K562 (cell line): ENCODE measurements around the gene CCDC9. TPM values are rescaled to one million over a fixed set of nuclear protein-coding genes. Genes with fewer than 3 reads are reported as not detected.

Experiments
- BRF1 ChIP-seq: IDR thresholded peaks from 3 replicates; pipeline ENCODE4 v1.6.1; 2011; ENCODE audit warnings: borderline replicate concordance, mild to moderate bottlenecking; ENCODE audit not compliant: insufficient read length; ENCODE audit errors: extremely low read depth
- KDM5B ChIP-seq: fragments of 200-600 bp; sonication (generic); IDR thresholded peaks from 2 replicates; pipeline ENCODE4 v1.6.1; 2012; ENCODE audit warnings: low read depth, mild to moderate bottlenecking, moderate library complexity, low read length, control low read depth, inconsistent platforms; ENCODE audit not compliant: insufficient replicate concordance
- NEUROD1 ChIP-seq: fragments of 150-350 bp; IDR thresholded peaks from 2 replicates; pipeline ENCODE4 v1.6.1; 2014; ENCODE audit warnings: borderline replicate concordance, low read length, low read depth; ENCODE audit not compliant: partially characterized antibody
- POLR2H ChIP-seq: IDR thresholded peaks from 2 replicates; pipeline ENCODE4 v1.6.1; 2016; ENCODE audit warnings: missing genetic modification characterization, low read depth, mild to moderate bottlenecking, control low read depth, missing compliant biosample characterization, moderate library complexity
- RUNX1 ChIP-seq: sonication (generic); IDR thresholded peaks from 2 replicates; pipeline ENCODE4 v1.6.1; 2016; ENCODE audit warnings: antibody characterized with exemption, low read depth
- SMAD1 ChIP-seq: fragments of 150-350 bp; IDR thresholded peaks from 2 replicates; pipeline ENCODE4 v1.6.1; 2014; ENCODE audit warnings: low read length, low read depth; ENCODE audit not compliant: partially characterized antibody
- TBL1XR1 ChIP-seq, 2 experiments: IDR thresholded peaks; 2 replicates each; pipeline ENCODE4 v1.6.1; 2012; ENCODE audit warnings: improper control_type of control experiment in 2 of 2, low read length in 2 of 2, mild to moderate bottlenecking in 1 of 2
- ZNF431 ChIP-seq: sonication (generic); formaldehyde crosslinking; IDR thresholded peaks from 2 replicates; pipeline ENCODE4 v1.8.0; 2022; ENCODE audit warnings: mild to moderate bottlenecking, missing genetic modification reagents
- ZNF586 ChIP-seq: fragments of 450-650 bp; formaldehyde crosslinking; conservative IDR thresholded peaks from 2 replicates; pipeline ENCODE4 v1.4.0; 2020; ENCODE audit warnings: mild to moderate bottlenecking, moderate library complexity
- ZNF707 ChIP-seq: fragments of 250-450 bp; sonication (Bioruptor Pico); conservative IDR thresholded peaks from 2 replicates; pipeline ENCODE4 v1.8.0; 2022; ENCODE audit warnings: inconsistent platforms, mild to moderate bottlenecking, moderate library complexity
- polyA plus RNA-seq, 8 experiments: library from polyadenylated mRNA; depleted of rRNA in 4 of 8; stranded (reverse) in 5 of 8; unstranded in 3 of 8; fragments of >200 nt; fragmentation: Nextera tagmentation in 2 of 8; fragmentation: Illumina TruSeq in 1 of 8; extraction: Ambion mirVana in 2 of 8; extraction: Trizol in 1 of 8; gene quantifications; 2 replicates each; pipeline versions ENCODE4 v1.2.1 to v1.2.3, GENCODE V29; 2011 to 2014; ENCODE audit warnings: inconsistent platforms in 1 of 8, missing spikeins in 1 of 8
- total RNA-seq, 7 experiments: library from RNA; depleted of rRNA in 6 of 7; stranded (reverse); fragments of >200 nt in 6 of 7; fragmentation: Illumina TruSeq in 2 of 7; extraction: Trizol in 2 of 7; gene quantifications; 2 replicates each; pipeline versions ENCODE4 v1.2.1 to v1.2.3, GENCODE V29; 2011 to 2021; ENCODE audit warnings: low replicate concordance in 1 of 7
- TF ChIP-seq, protein P1 (sequence below), 2 experiments: fragments of 450-650 bp in 1 of 2; sonication (generic) in 1 of 2; formaldehyde crosslinking in 1 of 2; IDR thresholded peaks; 2 replicates each; pipeline versions ENCODE4 v1.7.1 to v1.9.0; 2016 to 2022; ENCODE audit warnings: inconsistent platforms in 1 of 2, mild to moderate bottlenecking in 1 of 2, missing genetic modification reagents in 1 of 2
- TF ChIP-seq, protein P2 (sequence below): fragments of 450-650 bp; IDR thresholded peaks from 2 replicates; pipeline ENCODE4 v1.6.1; 2016; ENCODE audit warnings: missing biosample characterization, missing genetic modification characterization
- TF ChIP-seq, protein P3 (sequence below): fragments of 250-450 bp; sonication (Bioruptor Pico); IDR thresholded peaks from 2 replicates; pipeline ENCODE4 v1.8.0; 2022; ENCODE audit warnings: inconsistent platforms, mild to moderate bottlenecking, moderate library complexity, borderline replicate concordance
- TF ChIP-seq, protein P4 (sequence below): fragments of 250-450 bp; sonication (Bioruptor Pico); IDR thresholded peaks from 2 replicates; pipeline ENCODE4 v1.5.0; 2021

Gene CCDC9
- total and polyA plus RNA-seq, 9 of the 15 experiments (the other 6 are each of a cell fraction or from before 2014, with no cell fraction given), result 0.23 to 38.6 (median 8.4) TPM

DNA sequence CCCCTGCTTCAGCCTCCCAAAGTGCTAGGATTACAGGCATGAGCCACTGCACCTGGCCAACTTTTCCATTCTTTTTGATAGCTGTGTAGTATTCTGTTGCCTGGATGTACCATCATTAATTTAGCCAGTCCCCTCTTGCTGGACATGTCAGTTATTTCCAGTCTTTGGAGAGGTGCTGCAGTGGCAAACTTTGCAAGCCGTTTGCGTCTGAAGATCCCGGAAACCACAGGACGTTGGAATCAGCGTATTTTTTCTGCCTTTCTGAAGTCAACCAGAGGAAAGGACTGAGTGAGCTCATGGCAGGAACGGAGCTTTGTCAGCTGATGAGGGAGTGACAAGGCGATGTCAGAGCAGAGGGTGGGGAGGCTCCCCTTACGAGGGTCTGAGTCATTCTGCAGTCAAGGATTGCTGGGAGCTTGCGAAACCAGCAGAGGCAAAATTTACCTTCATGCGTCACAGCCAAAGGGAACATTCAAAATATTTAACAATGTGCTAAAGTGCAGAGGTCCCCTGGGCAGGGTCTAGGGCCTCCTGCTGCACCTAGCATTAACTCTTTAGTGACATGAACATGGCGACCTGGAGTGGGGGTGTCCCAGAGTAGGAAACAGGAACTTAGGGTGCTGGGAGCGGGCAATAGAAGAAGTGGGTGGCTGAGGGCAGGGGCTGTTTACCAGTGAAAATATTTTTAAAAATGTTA lies 58.9 kb downstream of the CCDC9 start (continued):
- TF ChIP-seq, protein P1, sequence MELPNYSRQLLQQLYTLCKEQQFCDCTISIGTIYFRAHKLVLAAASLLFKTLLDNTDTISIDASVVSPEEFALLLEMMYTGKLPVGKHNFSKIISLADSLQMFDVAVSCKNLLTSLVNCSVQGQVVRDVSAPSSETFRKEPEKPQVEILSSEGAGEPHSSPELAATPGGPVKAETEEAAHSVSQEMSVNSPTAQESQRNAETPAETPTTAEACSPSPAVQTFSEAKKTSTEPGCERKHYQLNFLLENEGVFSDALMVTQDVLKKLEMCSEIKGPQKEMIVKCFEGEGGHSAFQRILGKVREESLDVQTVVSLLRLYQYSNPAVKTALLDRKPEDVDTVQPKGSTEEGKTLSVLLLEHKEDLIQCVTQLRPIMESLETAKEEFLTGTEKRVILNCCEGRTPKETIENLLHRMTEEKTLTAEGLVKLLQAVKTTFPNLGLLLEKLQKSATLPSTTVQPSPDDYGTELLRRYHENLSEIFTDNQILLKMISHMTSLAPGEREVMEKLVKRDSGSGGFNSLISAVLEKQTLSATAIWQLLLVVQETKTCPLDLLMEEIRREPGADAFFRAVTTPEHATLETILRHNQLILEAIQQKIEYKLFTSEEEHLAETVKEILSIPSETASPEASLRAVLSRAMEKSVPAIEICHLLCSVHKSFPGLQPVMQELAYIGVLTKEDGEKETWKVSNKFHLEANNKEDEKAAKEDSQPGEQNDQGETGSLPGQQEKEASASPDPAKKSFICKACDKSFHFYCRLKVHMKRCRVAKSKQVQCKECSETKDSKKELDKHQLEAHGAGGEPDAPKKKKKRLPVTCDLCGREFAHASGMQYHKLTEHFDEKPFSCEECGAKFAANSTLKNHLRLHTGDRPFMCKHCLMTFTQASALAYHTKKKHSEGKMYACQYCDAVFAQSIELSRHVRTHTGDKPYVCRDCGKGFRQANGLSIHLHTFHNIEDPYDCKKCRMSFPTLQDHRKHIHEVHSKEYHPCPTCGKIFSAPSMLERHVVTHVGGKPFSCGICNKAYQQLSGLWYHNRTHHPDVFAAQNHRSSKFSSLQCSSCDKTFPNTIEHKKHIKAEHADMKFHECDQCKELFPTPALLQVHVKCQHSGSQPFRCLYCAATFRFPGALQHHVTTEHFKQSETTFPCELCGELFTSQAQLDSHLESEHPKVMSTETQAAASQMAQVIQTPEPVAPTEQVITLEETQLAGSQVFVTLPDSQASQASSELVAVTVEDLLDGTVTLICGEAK (IDR thresholded peaks at IDR 0.05), result 0 out of 2 replicates have a peak, but pooled peaks have one; percentile 12
- TF ChIP-seq, protein P1 (CRISPR knock-in tag; IDR thresholded peaks at IDR 0.05), result no peak
- no peak for TF ChIP-seq SMAD1
- no peak for TF ChIP-seq RUNX1
- TF ChIP-seq ZNF431 (CRISPR knock-in tag), result no peak
- TF ChIP-seq ZNF586 (CRISPR knock-in tag), result peak; percentile 86
- TF ChIP-seq BRF1, result no peak
- TF ChIP-seq, protein P2, sequence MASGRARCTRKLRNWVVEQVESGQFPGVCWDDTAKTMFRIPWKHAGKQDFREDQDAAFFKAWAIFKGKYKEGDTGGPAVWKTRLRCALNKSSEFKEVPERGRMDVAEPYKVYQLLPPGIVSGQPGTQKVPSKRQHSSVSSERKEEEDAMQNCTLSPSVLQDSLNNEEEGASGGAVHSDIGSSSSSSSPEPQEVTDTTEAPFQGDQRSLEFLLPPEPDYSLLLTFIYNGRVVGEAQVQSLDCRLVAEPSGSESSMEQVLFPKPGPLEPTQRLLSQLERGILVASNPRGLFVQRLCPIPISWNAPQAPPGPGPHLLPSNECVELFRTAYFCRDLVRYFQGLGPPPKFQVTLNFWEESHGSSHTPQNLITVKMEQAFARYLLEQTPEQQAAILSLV (tag), result peak; percentile 44; the same call in 1 of the 2 replicates
- TF ChIP-seq POLR2H (tag), result no peak
- TF ChIP-seq NEUROD1, result peak; percentile 58
- TF ChIP-seq, protein P3, sequence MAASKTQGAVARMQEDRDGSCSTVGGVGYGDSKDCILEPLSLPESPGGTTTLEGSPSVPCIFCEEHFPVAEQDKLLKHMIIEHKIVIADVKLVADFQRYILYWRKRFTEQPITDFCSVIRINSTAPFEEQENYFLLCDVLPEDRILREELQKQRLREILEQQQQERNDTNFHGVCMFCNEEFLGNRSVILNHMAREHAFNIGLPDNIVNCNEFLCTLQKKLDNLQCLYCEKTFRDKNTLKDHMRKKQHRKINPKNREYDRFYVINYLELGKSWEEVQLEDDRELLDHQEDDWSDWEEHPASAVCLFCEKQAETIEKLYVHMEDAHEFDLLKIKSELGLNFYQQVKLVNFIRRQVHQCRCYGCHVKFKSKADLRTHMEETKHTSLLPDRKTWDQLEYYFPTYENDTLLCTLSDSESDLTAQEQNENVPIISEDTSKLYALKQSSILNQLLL (CRISPR knock-in tag), result no peak
- peak in 1 of 2 experiments; percentile 67; a peak in 1 of 4 replicates for TF ChIP-seq TBL1XR1 (IDR thresholded peaks at IDR 0.05; ENCODE audit: low read length in 2 of 2)
- TF ChIP-seq, protein P4, sequence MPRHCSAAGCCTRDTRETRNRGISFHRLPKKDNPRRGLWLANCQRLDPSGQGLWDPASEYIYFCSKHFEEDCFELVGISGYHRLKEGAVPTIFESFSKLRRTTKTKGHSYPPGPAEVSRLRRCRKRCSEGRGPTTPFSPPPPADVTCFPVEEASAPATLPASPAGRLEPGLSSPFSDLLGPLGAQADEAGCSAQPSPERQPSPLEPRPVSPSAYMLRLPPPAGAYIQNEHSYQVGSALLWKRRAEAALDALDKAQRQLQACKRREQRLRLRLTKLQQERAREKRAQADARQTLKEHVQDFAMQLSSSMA (CRISPR knock-in tag), result no peak
- TF ChIP-seq KDM5B, result no peak
- no peak for TF ChIP-seq ZNF707 (CRISPR knock-in tag)
